Keratinocyte (primary cell): ENCODE measurements around the gene GSX1. TPM values are rescaled to one million over a fixed set of nuclear protein-coding genes. Genes with fewer than 3 reads are reported as not detected.

Experiments
- DNase-seq: peaks from one replicate; pipeline ENCODE4 v3.0.0-alpha.2; 2011; ENCODE audit warnings: low read depth, missing footprints, low spot score
- FAIRE-seq: peaks from 2 replicates; lab custom pipeline; 2011; peaks lifted over from hg19 to GRCh38; lab: Jason Lieb, UNC
- H2AFZ ChIP-seq: 2 replicates; pipeline ENCODE4 v1.6.0; 2012; ENCODE audit warnings: low read length, control low read depth, inconsistent platforms; ENCODE audit not compliant: control insufficient read depth
- H3K27ac ChIP-seq: 2 replicates; pipeline ENCODE4 v1.5.1; 2011; ENCODE audit warnings: low read length; ENCODE audit not compliant: control insufficient read depth, insufficient read depth
- H3K27me3 ChIP-seq: 3 replicates; pipeline ENCODE4 v1.6.0; 2011; ENCODE audit warnings: low read length; ENCODE audit not compliant: control insufficient read depth, insufficient read depth; ENCODE audit errors: extremely low read depth
- H3K36me3 ChIP-seq, 2 experiments: 2 replicates in 1 of 2; 3 replicates in 1 of 2; pipeline ENCODE4 v1.5.1; 2011; ENCODE audit warnings: low read length in 2 of 2, mild to moderate bottlenecking in 1 of 2; ENCODE audit not compliant: control insufficient read depth in 2 of 2, insufficient read depth in 2 of 2; ENCODE audit errors: extremely low read depth in 1 of 2
- H3K4me1 ChIP-seq: 3 replicates; pipeline ENCODE4 v1.5.1; 2011; ENCODE audit warnings: low read length; ENCODE audit not compliant: control insufficient read depth, insufficient read depth; ENCODE audit errors: extremely low read depth
- H3K4me2 ChIP-seq: 3 replicates; pipeline ENCODE4 v1.6.0; 2011; ENCODE audit warnings: low read depth, low read length; ENCODE audit not compliant: control insufficient read depth, insufficient read depth; ENCODE audit errors: extremely low read depth
- H3K4me3 ChIP-seq, 3 experiments: fragments of 200-600 bp in 1 of 3; sonication (generic) in 1 of 3; 2 replicates in 2 of 3; 3 replicates in 1 of 3; pipeline ENCODE4 v1.5.1; 2011 to 2016; ENCODE audit warnings: low read length in 3 of 3, mild to moderate bottlenecking in 3 of 3, control low read depth in 2 of 3, inconsistent platforms in 1 of 3, low read depth in 1 of 3, mixed read lengths in 1 of 3, mixed run types in 1 of 3, moderate library complexity in 1 of 3; ENCODE audit not compliant: control insufficient read depth in 2 of 3, insufficient read depth in 2 of 3; ENCODE audit errors: extremely low read depth in 1 of 3
- H3K79me2 ChIP-seq: 2 replicates; pipeline ENCODE4 v1.6.0; 2012; ENCODE audit warnings: low read length; ENCODE audit not compliant: control insufficient read depth, insufficient read depth
- H3K9ac ChIP-seq: 3 replicates; pipeline ENCODE4 v1.6.0; 2011; ENCODE audit warnings: low read length; ENCODE audit not compliant: control insufficient read depth, insufficient read depth; ENCODE audit errors: extremely low read depth
- H3K9me1 ChIP-seq: 3 replicates; pipeline ENCODE4 v1.6.0; 2011; ENCODE audit warnings: low read length; ENCODE audit not compliant: control insufficient read depth, insufficient read depth; ENCODE audit errors: extremely low read depth
- H3K9me3 ChIP-seq: 2 replicates; pipeline ENCODE4 v1.5.1; 2012; ENCODE audit warnings: low read depth, low read length; ENCODE audit not compliant: control insufficient read depth
- H4K20me1 ChIP-seq: 3 replicates; pipeline ENCODE4 v1.6.0; 2011; ENCODE audit warnings: low read length; ENCODE audit not compliant: control insufficient read depth, insufficient read depth; ENCODE audit errors: extremely low read depth
- CTCF ChIP-seq, 3 experiments: IDR thresholded peaks in 1 of 3; conservative IDR thresholded peaks in 1 of 3; optimal IDR thresholded peaks in 1 of 3; 2 replicates in 2 of 3; 3 replicates in 1 of 3; pipeline versions ENCODE3 to v1.5.1; 2011; ENCODE audit warnings: low read length in 3 of 3, mild to moderate bottlenecking in 3 of 3, moderate library complexity in 2 of 3, control low read depth in 1 of 3, inconsistent platforms in 1 of 3; ENCODE audit not compliant: insufficient read depth in 2 of 3; ENCODE audit errors: extremely low read depth in 1 of 3
- EZH2 ChIP-seq: IDR thresholded peaks from one replicate; pipeline ENCODE4 v1.6.1; 2012; ENCODE audit warnings: inconsistent platforms, mild to moderate bottlenecking, low read length, moderate library complexity
- dilution Hi-C: fragments of 300-500 bp; cut with MboI; formaldehyde crosslinking; loops from one replicate; pipeline ENCODE4 v1.7.0; 2020; ENCODE audit warnings: low sequenced_read_pairs; ENCODE audit not compliant: extremely low pct_ligation_motif_present
- polyA plus RNA-seq, 5 experiments: library from polyadenylated mRNA; depleted of rRNA in 3 of 5; stranded (reverse) in 3 of 5; stranded (forward) in 1 of 5; unstranded in 1 of 5; fragments of >200 nt; gene quantifications; 1 replicate in 1 of 5; 2 replicates in 3 of 5; 3 replicates in 1 of 5; pipeline versions ENCODE4 v1.2.1 to v1.2.3, GENCODE V29; 2011 to 2012; ENCODE audit warnings: missing spikeins in 2 of 5, low read depth in 1 of 5, low replicate concordance in 1 of 5

The GSX1 gene
- polyA plus RNA-seq, 1 donor (not counting 4 experiments of a cell fraction or from before 2014, with no cell fraction given): not detected

GRCh38 chr13:27796544-27797227 is 4.4 kb downstream of the GSX1 start:
- Histone ChIP-seq H3K9ac (no peak overlapping the region), H3K36me3 (no peaks in the 10 kb centered on the region), H3K4me2 (peak overlapping the region; percentile 45), H3K4me1 (peaks cover 3% of the 10 kb centered on the region), H4K20me1 (peaks cover 5% of the 10 kb centered on the region), H3K79me2 (no peaks in the 10 kb centered on the region), H3K4me3 (peak overlapping the region in 1 of 3 experiments; percentile 19), H3K9me1 (no peaks in the 10 kb centered on the region), H3K9me3 (no peaks in the 10 kb centered on the region), H3K27me3 (peaks cover 80% of the 10 kb centered on the region), H2AFZ (no peak overlapping the region), H3K27ac (no peak overlapping the region)
- FAIRE-seq: no peak
- dilution Hi-C loops: no loop called here
- TF ChIP-seq EZH2: peak; percentile 82
- no peak for TF ChIP-seq CTCF (optimal IDR thresholded peaks at IDR 0.05 in 1 of 3, IDR thresholded peaks at IDR 0.05 in 1 of 3, conservative IDR thresholded peaks at IDR 0.05 in 1 of 3; ENCODE audit: extremely low read depth in 1 of 3, insufficient read depth in 2 of 3, low read length in 3 of 3)
- DNase-seq: no peak

GRCh38 chr13:27797228-27797624 is 4.9 kb downstream of the GSX1 start:
- dilution Hi-C loops: no loop called here
- Histone ChIP-seq H3K4me3 (peak overlapping the region in 1 of 3 experiments; percentile 19), H3K9ac (no peak overlapping the region), H3K4me1 (peaks cover 3% of the 10 kb centered on the region), H4K20me1 (no peaks in the 10 kb centered on the region), H3K27ac (no peak overlapping the region), H3K4me2 (peak overlapping the region; percentile 45), H3K36me3 (no peaks in the 10 kb centered on the region), H2AFZ (no peak overlapping the region), H3K9me3 (no peaks in the 10 kb centered on the region), H3K9me1 (no peaks in the 10 kb centered on the region), H3K27me3 (peaks cover 75% of the 10 kb centered on the region), H3K79me2 (no peaks in the 10 kb centered on the region)
- no peak for DNase-seq
- TF ChIP-seq CTCF (optimal IDR thresholded peaks at IDR 0.05 in 1 of 3, IDR thresholded peaks at IDR 0.05 in 1 of 3, conservative IDR thresholded peaks at IDR 0.05 in 1 of 3; ENCODE audit: extremely low read depth in 1 of 3, insufficient read depth in 2 of 3, low read length in 3 of 3) (peak in 1 of 3 experiments; percentile 44), EZH2 (peak; percentile 63)
- no peak for FAIRE-seq
